ENCODE results near the gene CPEB4. TPM values are rescaled to one million over a fixed set of nuclear protein-coding genes. Genes with fewer than 3 reads are reported as not detected.

The CPEB4 gene
- total and polyA plus RNA-seq, 2 experiments from 2014 or later, result 5.9 to 10.2 TPM

DNA sequence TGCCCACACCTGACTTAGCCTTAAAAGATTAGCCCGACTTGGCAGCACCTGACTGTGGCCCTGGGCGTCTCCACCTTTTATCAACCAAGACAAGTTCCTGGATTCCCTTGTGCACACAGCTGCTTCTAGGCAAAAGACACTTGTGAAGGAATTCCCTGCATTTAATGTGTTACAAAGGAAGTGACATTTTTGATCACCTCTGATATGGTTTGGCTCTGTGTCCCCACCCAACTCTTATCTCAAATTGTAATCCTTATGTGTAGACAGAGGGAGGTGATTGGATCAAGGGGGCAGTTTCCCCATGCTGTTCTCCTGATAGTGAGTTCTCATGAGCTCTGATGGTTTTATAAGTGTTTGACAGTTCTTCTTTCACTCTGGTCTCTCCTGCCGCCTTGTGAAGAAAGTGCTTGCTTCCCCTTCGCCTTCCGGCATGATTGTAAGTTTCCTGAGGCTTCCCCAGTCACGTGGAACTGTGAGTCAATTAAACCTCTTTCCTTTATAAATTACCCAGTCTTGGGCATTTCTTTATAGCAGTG lies 2.6 kb upstream of the CPEB4 start:
- no peaks in the 10 kb centered on the region for H3K9me2 ChIP-seq (ENCODE audit: insufficient read depth)
- H3K4me2 ChIP-seq, result no peak overlapping the region
- no peak overlapping the region for H2AFZ ChIP-seq
- no peaks in the 10 kb centered on the region for H3K27me3 ChIP-seq (ENCODE audit: insufficient read depth)
- peaks cover 7% of the 10 kb centered on the region for H3K27me3 Mint-ChIP-seq (ENCODE audit: insufficient read depth, low read depth, poor library complexity)
- H3K36me3 ChIP-seq (ENCODE audit: insufficient read depth), result no peaks in the 10 kb centered on the region; the same call in 1 of the 2 replicates
- H3K4me3 Mint-ChIP-seq, result no peak overlapping the region
- H4K20me1 ChIP-seq (replicated peaks; ENCODE audit: insufficient read depth), result no peaks in the 10 kb centered on the region
- no peak overlapping the region for H3K27ac Mint-ChIP-seq
- H3K4me3 ChIP-seq, result no peak overlapping the region
- no peaks in the 10 kb centered on the region for H3K79me2 ChIP-seq (replicated peaks; ENCODE audit: insufficient read depth)
- H3K4me1 Mint-ChIP-seq, result peaks cover 23% of the 10 kb centered on the region
- no peak overlapping the region for H3K27ac ChIP-seq (ENCODE audit: low read depth)
- no peak for TF ChIP-seq CREB1 (CRISPR knock-in tag; IDR thresholded peaks at IDR 0.05; ENCODE audit: low read depth)
- no peak for TF ChIP-seq EZH2phosphoT487 (IDR thresholded peaks at IDR 0.05; ENCODE audit: unreplicated experiment)
- no peak for TF ChIP-seq EZH2 (IDR thresholded peaks at IDR 0.05; ENCODE audit: low read depth, unreplicated experiment)
- TF ChIP-seq, protein P1, sequence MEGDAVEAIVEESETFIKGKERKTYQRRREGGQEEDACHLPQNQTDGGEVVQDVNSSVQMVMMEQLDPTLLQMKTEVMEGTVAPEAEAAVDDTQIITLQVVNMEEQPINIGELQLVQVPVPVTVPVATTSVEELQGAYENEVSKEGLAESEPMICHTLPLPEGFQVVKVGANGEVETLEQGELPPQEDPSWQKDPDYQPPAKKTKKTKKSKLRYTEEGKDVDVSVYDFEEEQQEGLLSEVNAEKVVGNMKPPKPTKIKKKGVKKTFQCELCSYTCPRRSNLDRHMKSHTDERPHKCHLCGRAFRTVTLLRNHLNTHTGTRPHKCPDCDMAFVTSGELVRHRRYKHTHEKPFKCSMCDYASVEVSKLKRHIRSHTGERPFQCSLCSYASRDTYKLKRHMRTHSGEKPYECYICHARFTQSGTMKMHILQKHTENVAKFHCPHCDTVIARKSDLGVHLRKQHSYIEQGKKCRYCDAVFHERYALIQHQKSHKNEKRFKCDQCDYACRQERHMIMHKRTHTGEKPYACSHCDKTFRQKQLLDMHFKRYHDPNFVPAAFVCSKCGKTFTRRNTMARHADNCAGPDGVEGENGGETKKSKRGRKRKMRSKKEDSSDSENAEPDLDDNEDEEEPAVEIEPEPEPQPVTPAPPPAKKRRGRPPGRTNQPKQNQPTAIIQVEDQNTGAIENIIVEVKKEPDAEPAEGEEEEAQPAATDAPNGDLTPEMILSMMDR (conservative IDR thresholded peaks at IDR 0.05; ENCODE audit: low read depth in 2 of 2), result no peak
- TF ChIP-seq ZNF331 (CRISPR knock-in tag; IDR thresholded peaks at IDR 0.05; ENCODE audit: low read depth), result no peak
- TF ChIP-seq, protein P2, sequence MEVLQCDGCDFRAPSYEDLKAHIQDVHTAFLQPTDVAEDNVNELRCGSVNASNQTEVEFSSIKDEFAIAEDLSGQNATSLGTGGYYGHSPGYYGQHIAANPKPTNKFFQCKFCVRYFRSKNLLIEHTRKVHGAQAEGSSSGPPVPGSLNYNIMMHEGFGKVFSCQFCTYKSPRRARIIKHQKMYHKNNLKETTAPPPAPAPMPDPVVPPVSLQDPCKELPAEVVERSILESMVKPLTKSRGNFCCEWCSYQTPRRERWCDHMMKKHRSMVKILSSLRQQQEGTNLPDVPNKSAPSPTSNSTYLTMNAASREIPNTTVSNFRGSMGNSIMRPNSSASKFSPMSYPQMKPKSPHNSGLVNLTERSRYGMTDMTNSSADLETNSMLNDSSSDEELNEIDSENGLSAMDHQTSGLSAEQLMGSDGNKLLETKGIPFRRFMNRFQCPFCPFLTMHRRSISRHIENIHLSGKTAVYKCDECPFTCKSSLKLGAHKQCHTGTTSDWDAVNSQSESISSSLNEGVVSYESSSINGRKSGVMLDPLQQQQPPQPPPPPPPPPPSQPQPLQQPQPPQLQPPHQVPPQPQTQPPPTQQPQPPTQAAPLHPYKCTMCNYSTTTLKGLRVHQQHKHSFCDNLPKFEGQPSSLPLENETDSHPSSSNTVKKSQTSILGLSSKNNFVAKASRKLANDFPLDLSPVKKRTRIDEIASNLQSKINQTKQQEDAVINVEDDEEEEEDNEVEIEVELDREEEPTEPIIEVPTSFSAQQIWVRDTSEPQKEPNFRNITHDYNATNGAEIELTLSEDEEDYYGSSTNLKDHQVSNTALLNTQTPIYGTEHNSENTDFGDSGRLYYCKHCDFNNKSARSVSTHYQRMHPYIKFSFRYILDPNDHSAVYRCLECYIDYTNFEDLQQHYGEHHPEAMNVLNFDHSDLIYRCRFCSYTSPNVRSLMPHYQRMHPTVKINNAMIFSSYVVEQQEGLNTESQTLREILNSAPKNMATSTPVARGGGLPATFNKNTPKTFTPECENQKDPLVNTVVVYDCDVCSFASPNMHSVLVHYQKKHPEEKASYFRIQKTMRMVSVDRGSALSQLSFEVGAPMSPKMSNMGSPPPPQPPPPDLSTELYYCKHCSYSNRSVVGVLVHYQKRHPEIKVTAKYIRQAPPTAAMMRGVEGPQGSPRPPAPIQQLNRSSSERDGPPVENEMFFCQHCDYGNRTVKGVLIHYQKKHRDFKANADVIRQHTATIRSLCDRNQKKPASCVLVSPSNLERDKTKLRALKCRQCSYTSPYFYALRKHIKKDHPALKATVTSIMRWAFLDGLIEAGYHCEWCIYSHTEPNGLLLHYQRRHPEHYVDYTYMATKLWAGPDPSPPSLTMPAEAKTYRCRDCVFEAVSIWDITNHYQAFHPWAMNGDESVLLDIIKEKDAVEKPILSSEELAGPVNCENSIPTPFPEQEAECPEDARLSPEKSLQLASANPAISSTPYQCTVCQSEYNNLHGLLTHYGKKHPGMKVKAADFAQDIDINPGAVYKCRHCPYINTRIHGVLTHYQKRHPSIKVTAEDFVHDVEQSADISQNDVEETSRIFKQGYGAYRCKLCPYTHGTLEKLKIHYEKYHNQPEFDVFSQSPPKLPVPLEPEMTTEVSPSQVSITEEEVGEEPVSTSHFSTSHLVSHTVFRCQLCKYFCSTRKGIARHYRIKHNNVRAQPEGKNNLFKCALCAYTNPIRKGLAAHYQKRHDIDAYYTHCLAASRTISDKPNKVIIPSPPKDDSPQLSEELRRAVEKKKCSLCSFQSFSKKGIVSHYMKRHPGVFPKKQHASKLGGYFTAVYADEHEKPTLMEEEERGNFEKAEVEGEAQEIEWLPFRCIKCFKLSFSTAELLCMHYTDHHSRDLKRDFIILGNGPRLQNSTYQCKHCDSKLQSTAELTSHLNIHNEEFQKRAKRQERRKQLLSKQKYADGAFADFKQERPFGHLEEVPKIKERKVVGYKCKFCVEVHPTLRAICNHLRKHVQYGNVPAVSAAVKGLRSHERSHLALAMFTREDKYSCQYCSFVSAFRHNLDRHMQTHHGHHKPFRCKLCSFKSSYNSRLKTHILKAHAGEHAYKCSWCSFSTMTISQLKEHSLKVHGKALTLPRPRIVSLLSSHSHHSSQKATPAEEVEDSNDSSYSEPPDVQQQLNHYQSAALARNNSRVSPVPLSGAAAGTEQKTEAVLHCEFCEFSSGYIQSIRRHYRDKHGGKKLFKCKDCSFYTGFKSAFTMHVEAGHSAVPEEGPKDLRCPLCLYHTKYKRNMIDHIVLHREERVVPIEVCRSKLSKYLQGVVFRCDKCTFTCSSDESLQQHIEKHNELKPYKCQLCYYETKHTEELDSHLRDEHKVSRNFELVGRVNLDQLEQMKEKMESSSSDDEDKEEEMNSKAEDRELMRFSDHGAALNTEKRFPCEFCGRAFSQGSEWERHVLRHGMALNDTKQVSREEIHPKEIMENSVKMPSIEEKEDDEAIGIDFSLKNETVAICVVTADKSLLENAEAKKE (CRISPR knock-in tag; IDR thresholded peaks at IDR 0.05), result no peak
- no peak for TF ChIP-seq NANOG (IDR thresholded peaks at IDR 0.05; ENCODE audit: borderline replicate concordance)
- TF ChIP-seq, protein P3, sequence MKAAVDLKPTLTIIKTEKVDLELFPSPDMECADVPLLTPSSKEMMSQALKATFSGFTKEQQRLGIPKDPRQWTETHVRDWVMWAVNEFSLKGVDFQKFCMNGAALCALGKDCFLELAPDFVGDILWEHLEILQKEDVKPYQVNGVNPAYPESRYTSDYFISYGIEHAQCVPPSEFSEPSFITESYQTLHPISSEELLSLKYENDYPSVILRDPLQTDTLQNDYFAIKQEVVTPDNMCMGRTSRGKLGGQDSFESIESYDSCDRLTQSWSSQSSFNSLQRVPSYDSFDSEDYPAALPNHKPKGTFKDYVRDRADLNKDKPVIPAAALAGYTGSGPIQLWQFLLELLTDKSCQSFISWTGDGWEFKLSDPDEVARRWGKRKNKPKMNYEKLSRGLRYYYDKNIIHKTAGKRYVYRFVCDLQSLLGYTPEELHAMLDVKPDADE (IDR thresholded peaks at IDR 0.05), result no peak
- TF ChIP-seq POLR2AphosphoS5 (IDR thresholded peaks at IDR 0.05; ENCODE audit: low read depth), result no peak
- H3K4me1 ChIP-seq (ENCODE audit: insufficient read depth), result peaks cover 20% of the 10 kb centered on the region
- ATAC-seq, result no peak
- no peaks in the 10 kb centered on the region for H3K36me3 Mint-ChIP-seq (ENCODE audit: low read depth)
- DNase-seq (ENCODE audit: low spot score), result no peak
- no peaks in the 10 kb centered on the region; the same call in 2 of the 3 replicates for H3K9me3 Mint-ChIP-seq
- no peaks in the 10 kb centered on the region for H3F3A ChIP-seq (replicated peaks; ENCODE audit: low read depth)
